Erythroblast (primary cell): Measurements from ENCODE around the gene ADSS2.

Experiments used
- GATA1 ChIP-seq: IDR thresholded peaks from 2 replicates; pipeline ENCODE4 v1.6.1; 2011; ENCODE audit warnings: low read depth, mild to moderate bottlenecking, control low read depth, low read length, moderate library complexity
- POLR2A ChIP-seq: IDR thresholded peaks from 2 replicates; pipeline ENCODE4 v1.6.1; 2011; ENCODE audit warnings: mild to moderate bottlenecking, low read length

GRCh38 chr1:244414543-244414942 is 37.2 kb downstream of the ADSS2 start:
- TF ChIP-seq POLR2A (no peak), GATA1 (no peak)
